Stimulated activated CD8-positive, alpha-beta memory T cell treated with anti-CD3 and anti-CD28 coated beads, Interleukin-12 subunit alpha, Interleukin-12 subunit beta, amount 100 ng/mL, for 24 hours (primary cell): ENCODE data around the gene C1QTNF7.

Experiments
- DNase-seq: peaks from one replicate; pipeline ENCODE4 v3.0.0-alpha.2; 2020; ENCODE audit errors: extremely low read depth

The C1QTNF7 gene

GRCh38 chr4:15457406-15458201, 29.8 kb downstream of the C1QTNF7 start:
- DNase-seq = no peak

GRCh38 chr4:15458616-15459015, 30.8 kb downstream of the C1QTNF7 start:
- no peak for DNase-seq

- no peak for DNase-seq
These were observed 31.9 kb downstream of the C1QTNF7 start for GRCh38 chr4:15459706-15460105.

GRCh38 chr4:15466596-15466995, 38.8 kb downstream of the C1QTNF7 start:
- no peak for DNase-seq

GRCh38 chr4:15469402-15470127, 41.7 kb downstream of the C1QTNF7 start, which contains the start of gene CC2D2A:
Gene CC2D2A (plus strand): TSS chr4:15469882. CDS start chr4:15475933, 6,051 bp downstream.
- no peak for DNase-seq

- DNase-seq = no peak
These were observed 42.3 kb downstream of the C1QTNF7 start for GRCh38 chr4:15470128-15470475.

- no peak for DNase-seq
These were observed 48.6 kb downstream of the C1QTNF7 start for GRCh38 chr4:15476396-15476795.

GRCh38 chr4:15478724-15479088, 50.9 kb downstream of the C1QTNF7 start:
- no peak for DNase-seq

GRCh38 chr4:15479089-15479912, 51.5 kb downstream of the C1QTNF7 start:
- DNase-seq = no peak

- no peak for DNase-seq
These were observed 52.0 kb downstream of the C1QTNF7 start for GRCh38 chr4:15479913-15480185.

GRCh38 chr4:15481961-15482745, 54.3 kb downstream of the C1QTNF7 start:
- DNase-seq = no peak

- DNase-seq = no peak
These were observed 55.0 kb downstream of the C1QTNF7 start for GRCh38 chr4:15482842-15483241.

- no peak for DNase-seq
These were observed 60.3 kb downstream of the C1QTNF7 start for GRCh38 chr4:15488136-15488535.

- no peak for DNase-seq
These were observed 61.0 kb downstream of the C1QTNF7 start for GRCh38 chr4:15488658-15489470.

GRCh38 chr4:15489551-15489950, 61.7 kb downstream of the C1QTNF7 start:
- no peak for DNase-seq

GRCh38 chr4:15493411-15493810, 65.6 kb downstream of the C1QTNF7 start:
- no peak for DNase-seq

- DNase-seq = no peak
These were observed 67.8 kb downstream of the C1QTNF7 start for GRCh38 chr4:15495621-15496020.
